ENCODE measurements around the gene BPTF.
"Not testable (repeated sequence)": the region's sequence is repeated elsewhere in the genome, so short reads cannot be mapped to it uniquely, and the experiment has no call there.

The BPTF gene

GRCh38 chr17:67819722-67820121 lies 5.6 kb upstream of the BPTF start:
- no peaks in the 10 kb centered on the region for H3K36me3 ChIP-seq (ENCODE audit: control insufficient read depth, insufficient read depth, low read length)
- H3K4me1 ChIP-seq (ENCODE audit: control insufficient read depth, insufficient read depth, low read length) = no peaks in the 10 kb centered on the region
- no peak overlapping the region for H3K9ac ChIP-seq (ENCODE audit: low read depth, low read length)
- no peaks in the 10 kb centered on the region for H3K9me3 ChIP-seq (ENCODE audit: control insufficient read depth, insufficient read depth, low read length)
- no peaks in the 10 kb centered on the region for H3K27me3 ChIP-seq (ENCODE audit: control insufficient read depth, insufficient read depth, low read length)
- H3K4me3 ChIP-seq (ENCODE audit: low read depth, low read length) = no peak overlapping the region

GRCh38 chr17:67821871-67822367 lies 3.4 kb upstream of the BPTF start:
- Histone ChIP-seq H3K4me1 (ENCODE audit: control insufficient read depth, insufficient read depth, low read length) (no peaks in the 10 kb centered on the region), H3K27me3 (ENCODE audit: control insufficient read depth, insufficient read depth, low read length) (no peaks in the 10 kb centered on the region), H3K9ac (ENCODE audit: low read depth, low read length) (no peak overlapping the region), H3K36me3 (ENCODE audit: control insufficient read depth, insufficient read depth, low read length) (no peaks in the 10 kb centered on the region), H3K9me3 (ENCODE audit: control insufficient read depth, insufficient read depth, low read length) (no peaks in the 10 kb centered on the region), H3K4me3 (ENCODE audit: low read depth, low read length) (no peak overlapping the region)

GRCh38 chr17:67825627-67826601 lies 611 bp downstream of the BPTF start:
- peak overlapping the region; percentile 90 for H3K9ac ChIP-seq (ENCODE audit: low read depth, low read length)
- not testable (repeated sequence) for H3K9me3 ChIP-seq (ENCODE audit: control insufficient read depth, insufficient read depth, low read length); H3K36me3 ChIP-seq (ENCODE audit: control insufficient read depth, insufficient read depth, low read length); H3K27me3 ChIP-seq (ENCODE audit: control insufficient read depth, insufficient read depth, low read length)
- H3K4me3 ChIP-seq (ENCODE audit: low read depth, low read length) = peak overlapping the region; percentile 98
- H3K4me1 ChIP-seq (ENCODE audit: control insufficient read depth, insufficient read depth, low read length) = peaks cover 12% of the 10 kb centered on the region

- H3K4me1 ChIP-seq (ENCODE audit: control insufficient read depth, insufficient read depth, low read length) = peaks cover 18% of the 10 kb centered on the region
- no peak overlapping the region for H3K4me3 ChIP-seq (ENCODE audit: low read depth, low read length)
- no peaks in the 10 kb centered on the region for H3K27me3 ChIP-seq (ENCODE audit: control insufficient read depth, insufficient read depth, low read length)
- H3K36me3 ChIP-seq (ENCODE audit: control insufficient read depth, insufficient read depth, low read length) = no peaks in the 10 kb centered on the region
- no peaks in the 10 kb centered on the region for H3K9me3 ChIP-seq (ENCODE audit: control insufficient read depth, insufficient read depth, low read length)
- H3K9ac ChIP-seq (ENCODE audit: low read depth, low read length) = no peak overlapping the region
Observed at GRCh38 chr17:67829331-67829730, 4.0 kb downstream of the BPTF start.

DNA sequence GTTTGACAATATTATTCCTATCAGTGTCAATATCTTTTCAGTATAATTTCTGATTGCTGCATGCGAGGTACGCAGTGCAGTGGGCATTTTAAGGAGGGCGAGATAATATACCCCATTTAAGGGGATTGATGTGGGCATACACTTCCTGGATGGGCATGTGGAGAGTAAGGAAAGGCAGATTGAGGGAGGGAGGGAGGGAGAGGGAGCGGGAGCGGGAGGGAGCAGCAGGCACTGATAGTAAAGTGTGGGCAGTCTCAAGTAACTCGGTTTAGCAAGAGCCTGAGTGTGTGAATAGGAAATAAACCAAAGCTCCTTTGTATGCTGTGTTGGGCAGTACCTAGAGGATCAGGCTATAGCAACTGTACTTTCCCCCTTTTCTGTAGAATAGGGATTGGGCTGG lies 5.1 kb downstream of the BPTF start:
- H3K4me1 ChIP-seq (ENCODE audit: control insufficient read depth, insufficient read depth, low read length) = peaks cover 18% of the 10 kb centered on the region
- no peaks in the 10 kb centered on the region for H3K9me3 ChIP-seq (ENCODE audit: control insufficient read depth, insufficient read depth, low read length)
- H3K9ac ChIP-seq (ENCODE audit: low read depth, low read length) = no peak overlapping the region
- peak overlapping the region; percentile 28 for H3K4me3 ChIP-seq (ENCODE audit: low read depth, low read length)
- no peaks in the 10 kb centered on the region for H3K36me3 ChIP-seq (ENCODE audit: control insufficient read depth, insufficient read depth, low read length)
- H3K27me3 ChIP-seq (ENCODE audit: control insufficient read depth, insufficient read depth, low read length) = no peaks in the 10 kb centered on the region

- Histone ChIP-seq H3K4me1 (ENCODE audit: control insufficient read depth, insufficient read depth, low read length) (peaks cover 18% of the 10 kb centered on the region), H3K9me3 (ENCODE audit: control insufficient read depth, insufficient read depth, low read length) (no peaks in the 10 kb centered on the region), H3K27me3 (ENCODE audit: control insufficient read depth, insufficient read depth, low read length) (no peaks in the 10 kb centered on the region), H3K9ac (ENCODE audit: low read depth, low read length) (no peak overlapping the region), H3K36me3 (ENCODE audit: control insufficient read depth, insufficient read depth, low read length) (no peaks in the 10 kb centered on the region), H3K4me3 (ENCODE audit: low read depth, low read length) (no peak overlapping the region)
Observed at GRCh38 chr17:67831268-67831667, 6.0 kb downstream of the BPTF start.

DNA sequence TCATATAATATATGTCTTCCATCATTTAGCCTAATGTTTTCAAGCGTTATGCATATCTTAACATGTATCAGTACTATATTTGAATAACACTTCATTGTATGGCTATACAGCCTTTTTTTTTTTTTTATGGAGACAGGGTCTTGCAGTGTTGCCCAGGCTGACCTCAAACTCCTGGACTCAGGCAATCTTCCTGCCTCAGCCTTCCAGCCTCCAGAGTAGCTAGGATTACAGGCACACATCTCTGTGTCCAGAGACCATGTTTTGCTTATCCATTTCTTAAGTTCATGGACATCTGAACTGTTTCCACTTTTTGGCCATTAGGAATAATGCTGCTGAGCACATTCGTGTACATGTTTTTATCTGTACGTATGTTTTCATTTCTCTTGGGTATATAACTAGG lies 7.8 kb downstream of the BPTF start:
- Histone ChIP-seq H3K4me1 (ENCODE audit: control insufficient read depth, insufficient read depth, low read length) (peaks cover 16% of the 10 kb centered on the region), H3K4me3 (ENCODE audit: low read depth, low read length) (no peak overlapping the region), H3K36me3 (ENCODE audit: control insufficient read depth, insufficient read depth, low read length) (no peaks in the 10 kb centered on the region)

DNA sequence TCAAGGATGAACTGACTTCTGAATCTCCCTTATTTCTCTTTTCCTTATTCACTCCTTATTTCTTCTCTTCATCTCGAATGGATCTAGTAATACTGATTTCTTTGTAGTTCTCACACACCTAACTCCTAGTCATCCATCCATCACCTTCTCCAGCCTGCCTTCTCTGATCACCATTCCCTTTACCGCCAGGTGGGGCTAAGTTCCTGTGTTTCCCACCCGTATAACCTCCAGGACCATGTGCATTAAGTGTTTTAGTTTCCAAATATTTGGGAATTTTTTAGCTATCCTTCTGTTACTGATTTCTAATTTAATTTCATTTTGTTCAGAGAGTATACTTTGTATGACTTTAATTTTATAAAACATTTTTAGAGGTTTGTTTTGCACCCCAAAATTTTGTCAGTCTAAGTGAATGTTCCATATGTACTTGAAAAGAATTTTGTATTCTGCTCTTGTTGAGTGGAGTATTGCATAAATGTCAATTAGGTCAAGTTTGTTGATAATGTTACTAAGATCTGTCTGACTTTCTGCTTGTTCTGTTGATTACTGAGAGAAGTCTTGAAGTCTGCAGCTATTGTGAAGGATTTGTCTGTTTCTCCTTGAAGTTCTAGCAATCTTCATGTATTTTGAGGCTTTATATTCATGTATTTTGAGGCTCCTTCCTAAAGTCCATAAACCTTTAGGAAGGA lies 8.8 kb downstream of the BPTF start:
- Histone ChIP-seq H3K4me1 (ENCODE audit: control insufficient read depth, insufficient read depth, low read length) (peaks cover 16% of the 10 kb centered on the region), H3K9me3 (ENCODE audit: control insufficient read depth, insufficient read depth, low read length) (no peaks in the 10 kb centered on the region), H3K27me3 (ENCODE audit: control insufficient read depth, insufficient read depth, low read length) (no peaks in the 10 kb centered on the region), H3K4me3 (ENCODE audit: low read depth, low read length) (no peak overlapping the region), H3K36me3 (ENCODE audit: control insufficient read depth, insufficient read depth, low read length) (no peaks in the 10 kb centered on the region), H3K9ac (ENCODE audit: low read depth, low read length) (no peak overlapping the region)

More for the DNA sequence above, 7.8 kb downstream of the BPTF start:
- H3K9me3 ChIP-seq (ENCODE audit: control insufficient read depth, insufficient read depth, low read length) = no peaks in the 10 kb centered on the region
- no peaks in the 10 kb centered on the region for H3K27me3 ChIP-seq (ENCODE audit: control insufficient read depth, insufficient read depth, low read length)
- no peak overlapping the region for H3K9ac ChIP-seq (ENCODE audit: low read depth, low read length)

- Histone ChIP-seq H3K4me3 (ENCODE audit: low read depth, low read length) (no peak overlapping the region), H3K36me3 (ENCODE audit: control insufficient read depth, insufficient read depth, low read length) (no peaks in the 10 kb centered on the region), H3K9ac (ENCODE audit: low read depth, low read length) (no peak overlapping the region), H3K27me3 (ENCODE audit: control insufficient read depth, insufficient read depth, low read length) (no peaks in the 10 kb centered on the region), H3K9me3 (ENCODE audit: control insufficient read depth, insufficient read depth, low read length) (no peaks in the 10 kb centered on the region), H3K4me1 (ENCODE audit: control insufficient read depth, insufficient read depth, low read length) (peaks cover 16% of the 10 kb centered on the region)
Observed at GRCh38 chr17:67834634-67835033, 9.3 kb downstream of the BPTF start.

- Histone ChIP-seq H3K4me1 (ENCODE audit: control insufficient read depth, insufficient read depth, low read length) (peaks cover 1% of the 10 kb centered on the region), H3K4me3 (ENCODE audit: low read depth, low read length) (no peak overlapping the region), H3K9me3 (ENCODE audit: control insufficient read depth, insufficient read depth, low read length) (no peaks in the 10 kb centered on the region), H3K36me3 (ENCODE audit: control insufficient read depth, insufficient read depth, low read length) (peaks cover 5% of the 10 kb centered on the region), H3K27me3 (ENCODE audit: control insufficient read depth, insufficient read depth, low read length) (no peaks in the 10 kb centered on the region), H3K9ac (ENCODE audit: low read depth, low read length) (no peak overlapping the region)
Observed at GRCh38 chr17:67836205-67836987, 11.1 kb downstream of the BPTF start.

- no peaks in the 10 kb centered on the region for H3K9me3 ChIP-seq (ENCODE audit: control insufficient read depth, insufficient read depth, low read length)
- H3K27me3 ChIP-seq (ENCODE audit: control insufficient read depth, insufficient read depth, low read length) = no peaks in the 10 kb centered on the region
- no peak overlapping the region for H3K4me3 ChIP-seq (ENCODE audit: low read depth, low read length)
- H3K9ac ChIP-seq (ENCODE audit: low read depth, low read length) = no peak overlapping the region
- H3K4me1 ChIP-seq (ENCODE audit: control insufficient read depth, insufficient read depth, low read length) = no peaks in the 10 kb centered on the region
- peaks cover 5% of the 10 kb centered on the region for H3K36me3 ChIP-seq (ENCODE audit: control insufficient read depth, insufficient read depth, low read length)
Observed at GRCh38 chr17:67837965-67838364, 12.7 kb downstream of the BPTF start.

All from iPS-15b (cell line).